GM13977 (cell line): ENCODE data around the gene PEX11G.

Experiments used
- DNase-seq: peaks from one replicate; pipeline ENCODE4 v3.0.0; 2012; ENCODE audit warnings: low spot score
- in situ Hi-C: fragments of 300-500 bp; cut with MboI; formaldehyde crosslinking; loops from one replicate; pipeline ENCODE4 v1.12.0; 2022; ENCODE audit warnings: low sequenced_read_pairs, low pct_unique_long_range_greater_than_20kb, mixed read lengths, inconsistent platforms; ENCODE audit not compliant: unreplicated experiment
- TF ChIP-seq, protein P1 (sequence below): IDR thresholded peaks from 2 replicates; pipeline ENCODE4 v1.5.1; 2012; ENCODE audit warnings: mild to moderate bottlenecking, control low read depth; ENCODE audit not compliant: insufficient read depth; ENCODE audit errors: extremely low read depth, missing control alignments

The PEX11G gene

DNA sequence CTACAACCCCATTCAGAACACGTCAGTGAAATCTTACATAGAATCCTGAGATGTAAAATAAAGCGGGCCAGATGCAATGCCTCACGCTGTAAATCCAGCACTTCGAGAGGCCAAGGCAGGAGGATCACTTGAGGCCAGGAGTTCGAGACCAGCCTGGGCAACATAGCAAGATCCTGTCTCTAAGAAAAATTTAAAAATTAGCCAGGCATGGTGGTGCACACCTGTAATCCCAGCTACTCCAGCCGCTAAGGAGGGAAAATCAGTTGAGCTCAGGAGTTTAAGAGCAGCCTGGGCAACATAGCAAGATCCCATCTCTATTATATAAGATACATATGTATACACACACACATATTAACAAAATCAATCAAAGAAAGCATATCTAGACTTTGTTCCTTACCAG is 41.2 kb downstream of the PEX11G start:
- TF ChIP-seq, protein P1, sequence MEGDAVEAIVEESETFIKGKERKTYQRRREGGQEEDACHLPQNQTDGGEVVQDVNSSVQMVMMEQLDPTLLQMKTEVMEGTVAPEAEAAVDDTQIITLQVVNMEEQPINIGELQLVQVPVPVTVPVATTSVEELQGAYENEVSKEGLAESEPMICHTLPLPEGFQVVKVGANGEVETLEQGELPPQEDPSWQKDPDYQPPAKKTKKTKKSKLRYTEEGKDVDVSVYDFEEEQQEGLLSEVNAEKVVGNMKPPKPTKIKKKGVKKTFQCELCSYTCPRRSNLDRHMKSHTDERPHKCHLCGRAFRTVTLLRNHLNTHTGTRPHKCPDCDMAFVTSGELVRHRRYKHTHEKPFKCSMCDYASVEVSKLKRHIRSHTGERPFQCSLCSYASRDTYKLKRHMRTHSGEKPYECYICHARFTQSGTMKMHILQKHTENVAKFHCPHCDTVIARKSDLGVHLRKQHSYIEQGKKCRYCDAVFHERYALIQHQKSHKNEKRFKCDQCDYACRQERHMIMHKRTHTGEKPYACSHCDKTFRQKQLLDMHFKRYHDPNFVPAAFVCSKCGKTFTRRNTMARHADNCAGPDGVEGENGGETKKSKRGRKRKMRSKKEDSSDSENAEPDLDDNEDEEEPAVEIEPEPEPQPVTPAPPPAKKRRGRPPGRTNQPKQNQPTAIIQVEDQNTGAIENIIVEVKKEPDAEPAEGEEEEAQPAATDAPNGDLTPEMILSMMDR, result no peak
- in situ Hi-C loops, result no loop called here
- no peak for DNase-seq

DNA sequence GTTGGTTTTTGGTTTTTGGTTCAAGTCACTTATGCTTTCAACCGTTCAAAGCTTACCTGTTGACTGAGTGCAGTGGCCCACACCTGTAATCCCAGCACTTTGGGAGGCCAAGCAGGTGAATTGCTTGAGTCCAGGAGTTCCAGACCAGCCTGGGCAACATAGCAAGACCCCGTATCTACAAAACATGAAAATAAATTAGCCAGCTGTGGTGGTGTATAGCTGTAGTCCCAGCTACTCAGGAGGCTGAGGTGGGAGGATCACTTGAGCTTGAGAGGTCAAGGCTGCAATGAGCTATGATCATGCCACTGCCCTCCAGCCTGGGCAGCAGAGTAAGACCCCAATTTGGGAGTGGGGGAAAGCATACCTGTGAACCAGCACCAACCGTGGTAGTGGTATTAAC is 43.7 kb downstream of the PEX11G start:
- in situ Hi-C loops, result no loop called here
- DNase-seq, result no peak
- TF ChIP-seq, protein P1, result no peak

DNA sequence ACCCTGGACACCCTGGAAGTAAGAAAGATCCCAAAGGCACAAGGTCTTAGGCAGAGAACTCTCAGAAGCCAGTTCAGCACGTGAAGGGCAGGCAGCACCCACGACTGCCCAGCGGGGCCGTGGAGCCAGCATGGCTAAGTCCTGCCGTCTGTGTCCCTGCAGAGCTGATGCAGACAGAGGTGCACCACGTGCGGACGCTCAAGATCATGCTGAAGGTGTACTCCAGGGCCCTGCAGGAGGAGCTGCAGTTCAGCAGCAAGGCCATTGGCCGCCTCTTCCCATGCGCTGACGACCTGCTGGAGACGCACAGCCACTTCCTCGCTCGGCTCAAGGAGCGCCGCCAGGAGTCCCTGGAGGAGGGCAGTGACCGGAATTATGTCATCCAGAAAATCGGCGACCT is 44.8 kb downstream of the PEX11G start:
- TF ChIP-seq, protein P1, result no peak
- no peak for DNase-seq
- in situ Hi-C loops, result no loop called here

DNA sequence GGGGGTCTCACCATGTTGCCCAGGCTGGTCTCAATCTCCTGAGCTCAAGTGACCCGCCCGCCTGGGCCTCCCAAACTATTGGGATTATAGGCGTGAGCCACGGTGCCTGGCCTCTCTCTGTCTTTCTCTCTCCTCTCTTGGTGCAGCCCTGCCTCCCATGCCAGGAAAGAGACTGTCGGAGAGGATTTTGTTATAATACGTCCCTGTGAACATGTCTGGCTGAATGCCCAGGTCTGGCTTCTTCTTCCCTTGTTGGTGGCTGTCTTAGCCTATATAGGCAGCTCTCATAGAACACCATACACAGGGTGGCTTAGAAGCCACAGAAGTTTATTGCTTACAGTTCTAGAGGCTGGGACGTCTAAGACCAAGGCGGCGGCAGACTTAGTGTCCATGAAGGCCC is 46.4 kb downstream of the PEX11G start:
- no peak for DNase-seq
- in situ Hi-C loops, result no loop called here

DNA sequence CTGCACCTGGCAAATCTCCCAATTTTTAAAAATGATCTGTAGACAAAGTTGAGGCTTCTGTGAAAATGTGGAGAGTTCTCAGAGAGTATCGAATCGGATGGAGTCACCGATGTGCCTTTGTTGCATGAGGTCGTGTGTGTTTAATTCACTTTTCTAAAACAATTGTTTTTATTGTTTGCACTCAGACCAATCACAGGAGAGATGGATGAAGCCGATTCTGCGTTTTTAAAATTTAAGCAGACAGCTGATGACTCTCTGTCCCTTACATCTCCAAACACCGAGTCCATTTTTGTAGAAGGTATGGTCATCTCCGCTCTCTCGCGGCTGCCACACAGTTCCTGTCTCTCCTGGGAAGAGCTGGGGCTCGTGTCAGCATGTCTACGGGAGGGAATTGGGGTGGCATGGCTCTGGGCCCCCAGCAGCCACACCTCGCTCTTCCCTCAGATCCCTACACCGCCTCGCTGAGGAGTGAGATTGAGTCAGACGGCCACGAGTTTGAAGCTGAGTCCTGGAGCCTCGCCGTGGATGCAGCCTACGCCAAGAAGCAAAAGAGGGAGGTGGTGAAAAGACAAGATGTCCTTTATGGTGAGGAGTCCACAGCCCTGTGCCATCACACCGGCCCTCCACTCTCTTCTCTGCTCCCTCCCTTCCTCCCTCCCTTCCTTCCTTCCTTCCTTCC is 47.2 kb downstream of the PEX11G start:
- TF ChIP-seq, protein P1, result no peak
- no peak for DNase-seq
- in situ Hi-C loops, result no loop called here

More for the DNA sequence above, 46.4 kb downstream of the PEX11G start:
- TF ChIP-seq, protein P1, result no peak

DNA sequence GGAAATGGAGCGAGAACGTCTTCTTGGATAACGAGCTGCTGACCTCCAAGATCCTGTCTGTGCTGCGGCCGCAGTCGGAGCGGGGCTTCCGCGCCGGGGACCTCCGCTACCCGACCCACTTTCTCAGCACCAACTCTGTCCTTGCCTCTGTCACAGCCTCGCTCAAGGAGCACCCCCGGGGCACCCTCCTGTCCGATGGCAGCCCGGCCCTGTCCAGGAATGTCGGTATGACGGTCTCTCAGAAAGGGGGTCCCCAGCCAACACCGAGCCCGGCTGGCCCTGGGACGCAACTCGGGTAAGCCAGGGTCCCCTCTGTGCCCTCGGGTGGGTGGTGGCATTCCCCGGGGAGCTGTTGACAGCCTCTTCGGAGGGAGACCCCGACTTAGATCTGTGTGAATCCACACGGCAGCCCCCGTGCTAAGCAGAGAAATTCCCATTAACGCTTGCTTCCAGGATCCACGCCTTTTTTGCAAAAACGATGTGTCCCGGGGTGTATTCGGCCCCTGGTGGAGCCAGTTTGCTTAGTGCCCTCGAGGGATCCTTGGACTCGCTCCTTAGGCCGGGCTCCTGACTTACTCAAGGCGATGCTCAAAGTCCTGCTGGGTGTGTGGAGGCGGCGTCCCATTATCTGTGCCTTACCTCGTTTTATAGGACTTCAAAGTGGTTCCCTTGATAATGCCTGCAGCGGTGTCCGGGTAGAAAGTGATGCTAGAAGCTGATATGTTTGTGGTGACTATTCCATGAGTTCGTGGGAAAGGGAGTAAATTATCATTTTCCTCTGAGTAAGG is 48.5 kb downstream of the PEX11G start:
- TF ChIP-seq, protein P1, result no peak
- in situ Hi-C loops, result no loop called here
- DNase-seq, result no peak
